ENCODE results near the gene PAK6.

The PAK6 gene

DNA sequence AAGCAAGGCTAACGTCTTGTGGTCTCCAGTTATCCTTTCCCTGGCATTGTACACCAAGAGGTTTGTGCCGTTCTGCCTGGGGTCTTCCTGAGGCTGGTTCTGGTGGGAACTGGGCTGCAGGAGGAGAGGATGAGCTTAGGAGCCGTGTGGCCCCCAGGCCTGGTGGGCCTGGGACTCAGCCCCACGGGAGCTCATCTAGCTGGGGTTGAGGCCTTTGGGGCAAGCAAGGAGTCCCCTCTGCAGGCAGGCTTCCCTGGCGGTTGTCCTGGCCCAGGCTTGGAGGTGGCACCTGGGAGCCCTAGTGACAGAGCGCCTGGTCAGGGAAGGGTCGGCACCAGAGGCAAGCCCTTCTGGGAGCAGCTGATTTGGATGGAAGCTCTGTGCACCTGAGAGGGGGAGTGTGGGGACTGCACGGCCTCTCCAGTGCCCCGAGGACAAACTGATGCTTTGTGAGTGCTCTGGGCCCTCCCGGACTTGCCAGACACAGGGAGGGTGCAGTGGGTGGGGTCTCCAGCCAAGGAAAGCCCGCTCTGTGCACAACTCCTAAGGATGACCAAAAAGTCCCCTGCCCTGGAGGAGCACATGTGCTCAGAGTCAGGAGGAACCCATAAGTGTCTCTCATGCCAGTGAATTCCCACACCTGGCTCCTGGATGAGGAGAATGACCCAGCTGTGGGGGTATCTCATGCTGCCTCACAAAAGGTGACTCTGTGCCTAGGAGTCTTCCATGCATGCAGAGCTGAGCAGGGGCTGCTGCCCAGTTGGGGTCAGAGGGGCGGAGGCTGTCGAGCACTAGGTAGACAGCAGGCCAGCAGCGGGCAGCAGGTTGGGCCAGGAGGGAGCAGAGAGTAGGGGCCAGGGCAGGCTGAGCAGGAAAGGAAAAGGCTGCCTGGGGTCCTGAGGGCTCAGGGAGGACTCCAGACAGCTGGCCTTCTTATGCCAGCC, 2.7 kb downstream of the PAK6 start:
- DNase-seq, result no peak

GRCh38 chr15:40242213-40242599, 3.3 kb downstream of the PAK6 start:
- DNase-seq, result no peak

GRCh38 chr15:40242601-40243000, 3.7 kb downstream of the PAK6 start:
- DNase-seq, result no peak

DNA sequence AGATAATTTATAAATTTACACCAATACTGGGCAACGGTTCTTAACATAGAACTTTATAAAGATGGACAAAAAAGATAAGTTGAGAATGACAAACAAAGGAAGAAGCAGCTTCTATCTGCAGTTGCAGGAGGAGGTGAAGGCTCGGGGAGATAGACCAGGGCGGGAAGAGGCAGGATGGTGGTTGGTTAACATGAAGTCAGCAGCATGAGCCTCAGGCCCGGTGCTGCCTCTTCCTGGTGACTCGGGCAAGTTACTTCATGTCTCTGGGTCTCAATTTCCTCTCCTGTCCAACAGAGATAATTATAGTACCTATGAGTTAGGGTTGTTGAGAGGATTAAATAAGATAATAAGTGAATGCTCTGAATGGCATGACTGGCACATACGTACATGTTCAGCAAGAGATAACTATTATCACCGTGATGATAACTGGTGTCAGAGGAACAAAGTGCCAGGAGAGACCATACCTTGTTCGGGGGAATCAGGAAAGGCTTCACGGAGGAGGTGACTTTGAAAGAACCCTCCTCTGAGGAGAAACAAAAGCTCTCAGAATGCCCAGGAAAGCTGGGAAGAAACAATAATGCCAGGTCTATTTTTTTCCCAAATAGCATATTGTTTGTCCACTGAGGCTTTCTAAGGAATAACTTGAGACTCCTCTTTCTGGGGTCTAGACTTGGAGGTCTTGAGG, 4.4 kb downstream of the PAK6 start:
- no peak for DNase-seq

- no peak for DNase-seq
Measured at GRCh38 chr15:40244961-40245523, 6.2 kb downstream of the PAK6 start.

DNA sequence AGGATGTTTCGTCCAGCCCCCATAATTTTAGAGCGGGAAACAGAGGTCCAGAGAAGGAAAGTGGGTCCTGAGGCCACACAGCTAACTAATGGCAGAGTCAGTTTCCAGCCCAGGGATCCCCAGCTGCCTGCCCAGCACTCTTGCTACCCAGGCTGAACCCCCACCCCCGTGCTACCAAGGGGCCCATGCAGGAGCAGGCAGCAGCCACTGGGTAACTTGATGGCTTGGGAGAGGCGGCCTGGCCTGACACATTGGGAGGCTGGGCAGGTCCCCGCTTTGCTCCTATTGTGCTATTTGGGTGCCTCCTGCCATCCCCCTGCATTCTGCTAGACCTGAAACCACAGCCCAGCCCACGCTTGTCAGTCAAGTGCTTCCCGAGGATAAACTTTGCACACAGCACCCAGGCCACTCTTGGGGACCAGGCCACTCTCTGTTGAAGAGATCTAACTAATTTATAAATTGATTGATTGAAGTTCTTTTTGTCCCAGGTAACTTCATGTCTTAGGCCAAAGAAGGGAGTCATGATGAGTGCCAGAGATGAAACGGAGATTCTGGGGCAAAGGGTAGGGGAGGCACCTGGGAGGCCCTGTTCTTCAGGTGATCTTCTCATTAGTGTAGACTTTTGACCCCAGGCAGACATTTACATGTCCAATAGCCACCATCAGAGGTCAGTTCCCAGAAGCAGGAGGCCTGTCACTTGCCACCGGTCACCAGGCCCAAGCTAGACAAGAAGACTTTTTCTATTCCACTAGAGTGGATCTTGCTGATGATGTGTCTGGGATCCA, 7.0 kb downstream of the PAK6 start:
- no peak for DNase-seq

GRCh38 chr15:40246496-40247280, 7.8 kb downstream of the PAK6 start:
- no peak for DNase-seq

GRCh38 chr15:40247406-40247971, 8.6 kb downstream of the PAK6 start:
- no peak for DNase-seq

DNA sequence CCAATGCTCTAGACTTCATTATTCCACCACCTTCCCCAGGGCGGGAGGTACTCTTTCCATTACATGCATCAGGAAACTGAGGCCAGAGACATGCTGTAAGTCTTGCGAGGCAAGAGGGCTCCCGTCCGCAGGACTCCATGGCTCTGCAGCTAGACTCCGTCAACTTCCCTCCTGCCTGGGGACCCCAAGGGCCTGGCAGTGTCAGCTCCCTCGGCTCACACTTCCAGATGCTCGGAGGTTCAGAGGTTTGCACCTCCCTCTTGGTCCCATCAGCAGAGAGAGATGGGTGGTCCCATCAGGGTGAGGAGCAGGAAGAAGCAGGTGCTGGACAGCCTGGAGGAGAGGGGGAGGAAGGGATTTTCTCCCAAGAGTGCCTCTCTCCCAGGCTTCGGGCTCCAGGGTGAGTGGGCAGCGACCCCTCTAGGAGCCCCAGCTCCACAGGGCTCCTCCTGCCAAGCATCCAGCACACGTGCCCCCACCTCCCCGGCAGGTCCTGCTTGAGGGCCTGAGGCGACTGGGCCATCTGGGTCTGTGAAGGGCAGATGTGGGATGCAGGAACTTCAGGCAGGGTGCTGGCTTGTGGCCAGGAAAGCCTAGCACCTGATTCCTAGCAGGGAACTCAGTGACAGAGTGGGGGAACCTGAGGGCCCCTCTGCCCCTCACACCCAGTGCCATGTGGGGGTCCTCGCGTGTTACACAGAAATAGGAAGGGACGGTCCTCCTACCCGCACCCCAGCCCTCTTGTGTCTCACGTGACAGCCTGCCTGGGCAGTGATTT, 9.3 kb downstream of the PAK6 start:
- DNase-seq, result no peak

- DNase-seq, result no peak
Measured at GRCh38 chr15:40249477-40250303, 10.8 kb downstream of the PAK6 start.

- DNase-seq, result no peak
Measured at GRCh38 chr15:40250304-40250656, 11.4 kb downstream of the PAK6 start.

GRCh38 chr15:40250771-40251483, 12.1 kb downstream of the PAK6 start:
- DNase-seq, result no peak

- no peak for DNase-seq
Measured at GRCh38 chr15:40251486-40252140, 12.8 kb downstream of the PAK6 start.

DNA sequence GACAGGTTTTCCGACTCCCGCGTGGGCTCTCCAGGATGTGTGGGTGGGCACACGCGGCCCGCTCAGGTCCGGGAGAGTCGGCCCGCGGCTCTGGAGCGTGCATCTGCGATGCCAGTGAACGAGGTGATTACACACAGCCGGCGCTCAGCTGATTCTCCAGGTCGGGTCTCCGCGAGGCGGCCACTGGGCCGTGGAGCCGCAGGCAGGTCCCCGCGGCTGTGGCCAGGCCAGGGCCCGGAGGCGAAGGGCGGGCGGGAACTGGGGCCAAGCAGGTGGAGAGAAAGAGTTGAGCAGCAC, 13.2 kb downstream of the PAK6 start:
- DNase-seq, result no peak

DNA sequence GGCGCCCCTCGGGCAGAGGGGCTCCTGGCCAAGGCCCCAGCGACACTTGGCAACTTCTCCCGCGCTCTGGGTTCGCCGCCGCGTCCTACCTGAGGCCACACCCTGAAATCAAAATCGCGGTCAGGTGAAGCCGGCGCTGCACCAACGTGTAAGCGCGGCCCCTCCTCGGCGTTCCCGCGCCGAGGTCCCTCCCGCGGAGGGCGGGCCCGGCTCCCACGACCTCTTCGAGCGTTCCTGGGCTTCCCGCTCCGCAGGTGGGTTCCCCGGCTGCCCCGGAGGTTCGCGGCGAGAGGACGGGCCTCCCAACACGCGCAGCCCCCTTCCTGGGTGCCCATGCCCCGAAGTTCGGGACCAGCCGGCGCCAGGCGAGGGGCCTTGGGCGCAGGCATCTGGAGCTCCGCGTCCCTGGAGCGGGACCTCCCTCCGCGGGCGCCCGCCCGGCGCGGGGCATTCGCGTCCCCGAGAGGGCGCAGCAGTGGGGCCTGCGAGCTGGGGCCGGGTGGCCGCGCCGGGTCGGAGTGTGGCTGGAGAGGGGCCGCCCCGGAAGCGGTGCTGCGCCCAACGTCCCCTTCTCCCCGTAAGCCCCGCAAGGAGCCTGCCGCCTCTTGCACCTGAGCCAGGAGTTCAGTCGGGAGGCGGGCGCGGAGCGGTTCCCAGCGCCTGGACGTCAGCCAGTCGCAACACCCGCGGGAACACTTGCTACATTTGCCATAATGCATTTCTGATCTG, 13.7 kb downstream of the PAK6 start:
- DNase-seq, result peak; percentile 62

DNA sequence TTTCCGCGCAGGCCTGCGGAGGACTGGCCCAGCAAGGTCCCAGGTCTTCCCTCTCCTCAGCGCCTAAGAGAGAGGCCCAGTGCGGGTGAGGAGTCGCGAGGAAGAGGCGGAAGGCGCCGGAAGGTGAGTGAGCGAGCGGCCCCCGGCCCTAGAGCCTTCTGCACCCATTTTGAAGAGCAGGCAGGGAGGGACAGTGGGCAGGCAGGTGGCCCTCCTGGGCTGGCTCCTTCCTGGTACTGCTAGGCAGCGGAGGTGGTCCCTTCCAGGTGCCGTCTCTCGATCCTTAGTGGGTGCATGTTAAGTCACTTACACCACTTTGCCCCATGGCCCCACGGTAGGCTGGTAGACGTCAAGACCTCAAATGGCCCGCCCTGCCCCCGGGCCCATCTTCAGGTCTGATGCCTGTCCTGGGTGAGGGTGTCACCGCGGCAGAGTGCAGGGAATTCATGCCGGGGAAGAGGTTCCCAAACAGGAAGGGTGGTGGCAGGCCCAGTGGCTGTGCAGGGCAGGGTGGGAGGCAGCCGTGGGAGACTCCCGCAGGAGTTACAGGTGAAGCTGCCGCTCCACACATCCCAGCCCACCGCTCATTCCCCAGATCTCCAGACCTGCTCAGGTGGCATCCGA, 14.4 kb downstream of the PAK6 start:
- no peak for DNase-seq

GRCh38 chr15:40254452-40254851, 15.6 kb downstream of the PAK6 start:
- no peak for DNase-seq

- DNase-seq, result no peak
Measured at GRCh38 chr15:40255033-40255432, 16.2 kb downstream of the PAK6 start.
